ENCODE measurements around the gene GRAMD1B.

GRAMD1B gene

GRCh38 chr11:123587559-123587958 lies 157.5 kb downstream of the GRAMD1B start:
- no peak for DNase-seq (ENCODE audit: low spot score)

- no peak for DNase-seq (ENCODE audit: low spot score)
Observed at GRCh38 chr11:123588117-123588863, 158.2 kb downstream of the GRAMD1B start.

GRCh38 chr11:123588864-123589262 lies 158.8 kb downstream of the GRAMD1B start:
- DNase-seq (ENCODE audit: low spot score), result no peak

- DNase-seq (ENCODE audit: low spot score), result no peak
Observed at GRCh38 chr11:123590296-123590912, 160.3 kb downstream of the GRAMD1B start.

GRCh38 chr11:123593570-123593969 lies 163.5 kb downstream of the GRAMD1B start:
- DNase-seq (ENCODE audit: low spot score), result no peak

- DNase-seq (ENCODE audit: low spot score), result no peak
Observed at GRCh38 chr11:123594188-123594901, 164.3 kb downstream of the GRAMD1B start.

- no peak for DNase-seq (ENCODE audit: low spot score)
Observed at GRCh38 chr11:123594921-123595320, 164.9 kb downstream of the GRAMD1B start.

- no peak for DNase-seq (ENCODE audit: low spot score)
Observed at GRCh38 chr11:123597859-123598258, 167.8 kb downstream of the GRAMD1B start.

- DNase-seq (ENCODE audit: low spot score), result no peak
Observed at GRCh38 chr11:123601136-123601535, 171.1 kb downstream of the GRAMD1B start.

GRCh38 chr11:123601743-123602142 lies 171.7 kb downstream of the GRAMD1B start:
- no peak for DNase-seq (ENCODE audit: low spot score)

- DNase-seq (ENCODE audit: low spot score), result no peak
Observed at GRCh38 chr11:123603666-123604065, 173.6 kb downstream of the GRAMD1B start.

GRCh38 chr11:123607781-123608180 lies 177.7 kb downstream of the GRAMD1B start:
- no peak for DNase-seq (ENCODE audit: low spot score)

GRCh38 chr11:123608371-123608770 lies 178.3 kb downstream of the GRAMD1B start:
- DNase-seq (ENCODE audit: low spot score), result no peak

GRCh38 chr11:123608945-123609344 lies 178.9 kb downstream of the GRAMD1B start:
- DNase-seq (ENCODE audit: low spot score), result no peak

- no peak for DNase-seq (ENCODE audit: low spot score)
Observed at GRCh38 chr11:123611698-123612097, 181.6 kb downstream of the GRAMD1B start.

- DNase-seq (ENCODE audit: low spot score), result no peak
Observed at GRCh38 chr11:123616505-123617198, 186.6 kb downstream of the GRAMD1B start.

- DNase-seq (ENCODE audit: low spot score), result no peak
Observed at GRCh38 chr11:123622576-123622975, 192.5 kb downstream of the GRAMD1B start.

- DNase-seq (ENCODE audit: low spot score), result no peak
Observed at GRCh38 chr11:123624974-123625373, 194.9 kb downstream of the GRAMD1B start.

- DNase-seq (ENCODE audit: low spot score), result no peak
Observed at GRCh38 chr11:123628936-123629683, 199.0 kb downstream of the GRAMD1B start.

GRCh38 chr11:123630126-123630608 lies 200.1 kb downstream of the GRAMD1B start:
- DNase-seq (ENCODE audit: low spot score), result no peak

- DNase-seq (ENCODE audit: low spot score), result no peak
Observed at GRCh38 chr11:123640029-123640428, 210.0 kb downstream of the GRAMD1B start.
